ENCODE results near the gene GNG12.

Gene GNG12

DNA sequence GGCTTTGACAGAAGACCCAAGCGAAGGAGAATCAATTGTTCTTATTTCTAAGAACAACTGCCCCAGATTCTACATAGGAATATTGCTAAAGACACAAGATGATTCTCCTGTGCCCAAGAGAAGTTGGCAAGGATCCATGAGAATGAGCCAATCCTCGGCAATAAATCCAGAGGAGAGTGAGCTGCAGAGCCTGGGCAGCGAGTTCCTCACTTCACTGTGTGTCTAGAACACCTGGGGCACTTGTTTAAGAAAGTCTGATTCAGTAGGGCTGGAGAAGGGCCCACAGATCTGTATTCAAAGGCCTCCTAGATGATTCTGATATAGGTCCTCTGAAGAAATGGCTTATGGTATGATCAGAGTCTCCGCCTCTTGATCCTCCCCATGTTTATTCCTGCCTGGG is 116.5 kb downstream of the GNG12 start:
- ATAC-seq = peak; percentile 28; the same call in 2 of the 3 replicates
- no peak for TF ChIP-seq SNAI2 (CRISPR knock-in tag; IDR thresholded peaks at IDR 0.05)
- TF ChIP-seq, protein P1, sequence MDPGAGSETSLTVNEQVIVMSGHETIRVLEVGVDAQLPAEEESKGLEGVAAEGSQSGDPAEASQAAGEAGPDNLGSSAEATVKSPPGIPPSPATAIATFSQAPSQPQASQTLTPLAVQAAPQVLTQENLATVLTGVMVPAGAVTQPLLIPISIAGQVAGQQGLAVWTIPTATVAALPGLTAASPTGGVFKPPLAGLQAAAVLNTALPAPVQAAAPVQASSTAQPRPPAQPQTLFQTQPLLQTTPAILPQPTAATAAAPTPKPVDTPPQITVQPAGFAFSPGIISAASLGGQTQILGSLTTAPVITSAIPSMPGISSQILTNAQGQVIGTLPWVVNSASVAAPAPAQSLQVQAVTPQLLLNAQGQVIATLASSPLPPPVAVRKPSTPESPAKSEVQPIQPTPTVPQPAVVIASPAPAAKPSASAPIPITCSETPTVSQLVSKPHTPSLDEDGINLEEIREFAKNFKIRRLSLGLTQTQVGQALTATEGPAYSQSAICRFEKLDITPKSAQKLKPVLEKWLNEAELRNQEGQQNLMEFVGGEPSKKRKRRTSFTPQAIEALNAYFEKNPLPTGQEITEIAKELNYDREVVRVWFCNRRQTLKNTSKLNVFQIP (CRISPR knock-in tag; IDR thresholded peaks at IDR 0.05; ENCODE audit: borderline replicate concordance, low read depth) = no peak
- TF ChIP-seq ZFP3 (CRISPR knock-in tag; IDR thresholded peaks at IDR 0.05) = no peak
- no peak for TF ChIP-seq ESRRG (CRISPR knock-in tag; IDR thresholded peaks at IDR 0.05)
- no peak for TF ChIP-seq ZNF8 (CRISPR knock-in tag; IDR thresholded peaks at IDR 0.05)
- TF ChIP-seq ZNF70 (CRISPR knock-in tag; IDR thresholded peaks at IDR 0.05) = no peak
- TF ChIP-seq BACH2 (CRISPR knock-in tag; IDR thresholded peaks at IDR 0.05; ENCODE audit: borderline replicate concordance) = no peak
- TF ChIP-seq, protein P2, sequence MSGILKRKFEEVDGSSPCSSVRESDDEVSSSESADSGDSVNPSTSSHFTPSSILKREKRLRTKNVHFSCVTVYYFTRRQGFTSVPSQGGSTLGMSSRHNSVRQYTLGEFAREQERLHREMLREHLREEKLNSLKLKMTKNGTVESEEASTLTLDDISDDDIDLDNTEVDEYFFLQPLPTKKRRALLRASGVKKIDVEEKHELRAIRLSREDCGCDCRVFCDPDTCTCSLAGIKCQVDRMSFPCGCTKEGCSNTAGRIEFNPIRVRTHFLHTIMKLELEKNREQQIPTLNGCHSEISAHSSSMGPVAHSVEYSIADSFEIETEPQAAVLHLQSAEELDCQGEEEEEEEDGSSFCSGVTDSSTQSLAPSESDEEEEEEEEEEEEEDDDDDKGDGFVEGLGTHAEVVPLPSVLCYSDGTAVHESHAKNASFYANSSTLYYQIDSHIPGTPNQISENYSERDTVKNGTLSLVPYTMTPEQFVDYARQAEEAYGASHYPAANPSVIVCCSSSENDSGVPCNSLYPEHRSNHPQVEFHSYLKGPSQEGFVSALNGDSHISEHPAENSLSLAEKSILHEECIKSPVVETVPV (CRISPR knock-in tag; IDR thresholded peaks at IDR 0.05) = no peak
- TF ChIP-seq, protein P3, sequence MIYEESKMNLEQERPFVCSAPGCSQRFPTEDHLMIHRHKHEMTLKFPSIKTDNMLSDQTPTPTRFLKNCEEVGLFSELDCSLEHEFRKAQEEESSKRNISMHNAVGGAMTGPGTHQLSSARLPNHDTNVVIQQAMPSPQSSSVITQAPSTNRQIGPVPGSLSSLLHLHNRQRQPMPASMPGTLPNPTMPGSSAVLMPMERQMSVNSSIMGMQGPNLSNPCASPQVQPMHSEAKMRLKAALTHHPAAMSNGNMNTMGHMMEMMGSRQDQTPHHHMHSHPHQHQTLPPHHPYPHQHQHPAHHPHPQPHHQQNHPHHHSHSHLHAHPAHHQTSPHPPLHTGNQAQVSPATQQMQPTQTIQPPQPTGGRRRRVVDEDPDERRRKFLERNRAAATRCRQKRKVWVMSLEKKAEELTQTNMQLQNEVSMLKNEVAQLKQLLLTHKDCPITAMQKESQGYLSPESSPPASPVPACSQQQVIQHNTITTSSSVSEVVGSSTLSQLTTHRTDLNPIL (CRISPR knock-in tag; IDR thresholded peaks at IDR 0.05; ENCODE audit: low read depth) = no peak
- TF ChIP-seq GLIS3 (CRISPR knock-in tag; IDR thresholded peaks at IDR 0.05) = no peak
- no peak for TF ChIP-seq RARB (CRISPR knock-in tag; IDR thresholded peaks at IDR 0.05)

DNA sequence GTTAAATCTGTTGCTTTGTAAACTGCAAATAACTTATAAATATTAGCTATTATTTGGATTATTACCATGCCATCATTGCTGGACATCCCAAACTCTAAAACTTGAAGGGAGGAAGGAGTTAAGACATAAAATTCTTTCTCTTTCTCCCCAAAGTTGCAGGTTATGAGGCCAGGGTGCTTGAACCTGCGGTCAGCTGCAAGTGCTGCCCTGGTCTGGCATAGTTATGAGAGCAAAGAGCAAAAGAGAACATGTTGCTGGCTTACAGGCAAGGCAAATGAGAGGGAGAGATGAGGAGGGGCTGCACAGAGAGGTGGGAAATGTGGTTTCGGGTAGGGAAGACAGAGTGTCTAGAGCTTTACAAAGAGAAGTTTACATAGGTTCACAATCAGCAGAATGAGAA is 117.4 kb downstream of the GNG12 start:
- TF ChIP-seq ZNF8 (CRISPR knock-in tag; IDR thresholded peaks at IDR 0.05) (no peak), PPARA (CRISPR knock-in tag; IDR thresholded peaks at IDR 0.05; ENCODE audit: borderline replicate concordance) (no peak), ZFP30 (CRISPR knock-in tag; IDR thresholded peaks at IDR 0.05) (no peak), ESRRG (CRISPR knock-in tag; IDR thresholded peaks at IDR 0.05) (no peak), ZC3H10 (CRISPR knock-in tag; IDR thresholded peaks at IDR 0.05) (no peak), GLIS3 (CRISPR knock-in tag; IDR thresholded peaks at IDR 0.05) (no peak)
- ATAC-seq = no peak

DNA sequence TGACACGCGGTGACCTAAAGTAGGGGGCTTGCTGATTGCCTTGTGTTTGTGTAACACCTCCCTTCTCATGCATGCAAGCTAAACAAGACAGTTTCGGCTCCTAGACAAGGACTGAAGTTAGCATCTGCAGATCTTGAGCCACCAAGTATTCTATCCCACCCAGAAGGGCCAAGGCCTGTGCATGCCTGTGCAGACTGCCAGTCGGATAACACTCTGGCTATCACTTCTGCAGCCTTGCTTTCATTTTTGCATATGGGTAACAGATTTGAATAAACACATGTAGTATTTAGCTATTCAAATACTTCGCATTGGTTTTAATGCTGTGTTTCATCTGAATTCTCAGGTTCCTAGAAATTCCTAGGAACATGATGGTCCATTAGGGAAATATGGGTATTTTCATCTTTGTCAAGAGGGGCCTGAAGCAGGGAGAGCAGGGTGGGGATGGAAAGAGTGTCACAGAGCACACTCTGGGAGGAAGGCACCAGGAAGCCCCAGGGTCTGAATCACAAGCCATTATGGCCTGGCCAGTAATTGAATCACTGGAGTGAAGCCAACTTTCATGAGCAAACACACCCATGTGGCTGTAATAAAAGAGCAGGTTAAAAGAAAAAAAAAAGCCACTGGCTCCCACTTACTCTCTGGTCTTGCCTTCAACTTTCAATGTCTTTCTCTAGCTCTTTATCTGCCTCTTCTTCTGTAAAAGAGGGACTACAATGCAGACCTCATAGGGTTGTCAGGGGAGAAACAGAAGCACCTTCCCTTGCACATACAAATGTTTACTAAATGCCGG is 120.0 kb downstream of the GNG12 start:
- TF ChIP-seq RARB (CRISPR knock-in tag; IDR thresholded peaks at IDR 0.05) (no peak), ZFP30 (CRISPR knock-in tag; IDR thresholded peaks at IDR 0.05) (no peak), CSDC2 (CRISPR knock-in tag; IDR thresholded peaks at IDR 0.05) (no peak), ISL1 (CRISPR knock-in tag; IDR thresholded peaks at IDR 0.05) (peak; percentile 95), GLIS3 (CRISPR knock-in tag; IDR thresholded peaks at IDR 0.05) (no peak), SNAI2 (CRISPR knock-in tag; IDR thresholded peaks at IDR 0.05) (no peak), ZFP3 (CRISPR knock-in tag; IDR thresholded peaks at IDR 0.05) (no peak), ZNF70 (CRISPR knock-in tag; IDR thresholded peaks at IDR 0.05) (no peak), TOX (CRISPR knock-in tag; IDR thresholded peaks at IDR 0.05; ENCODE audit: borderline replicate concordance) (no peak), PPARA (CRISPR knock-in tag; IDR thresholded peaks at IDR 0.05; ENCODE audit: borderline replicate concordance) (no peak), TCF4 (CRISPR knock-in tag; IDR thresholded peaks at IDR 0.05; ENCODE audit: borderline replicate concordance) (peak; percentile 11; the same call in 1 of the 2 replicates), ZNF8 (CRISPR knock-in tag; IDR thresholded peaks at IDR 0.05) (no peak), ARNTL (CRISPR knock-in tag; IDR thresholded peaks at IDR 0.05; ENCODE audit: borderline replicate concordance, low read depth) (no peak), ZC3H10 (CRISPR knock-in tag; IDR thresholded peaks at IDR 0.05) (no peak)
- TF ChIP-seq, protein P2 (CRISPR knock-in tag; IDR thresholded peaks at IDR 0.05) = no peak
- TF ChIP-seq, protein P4, sequence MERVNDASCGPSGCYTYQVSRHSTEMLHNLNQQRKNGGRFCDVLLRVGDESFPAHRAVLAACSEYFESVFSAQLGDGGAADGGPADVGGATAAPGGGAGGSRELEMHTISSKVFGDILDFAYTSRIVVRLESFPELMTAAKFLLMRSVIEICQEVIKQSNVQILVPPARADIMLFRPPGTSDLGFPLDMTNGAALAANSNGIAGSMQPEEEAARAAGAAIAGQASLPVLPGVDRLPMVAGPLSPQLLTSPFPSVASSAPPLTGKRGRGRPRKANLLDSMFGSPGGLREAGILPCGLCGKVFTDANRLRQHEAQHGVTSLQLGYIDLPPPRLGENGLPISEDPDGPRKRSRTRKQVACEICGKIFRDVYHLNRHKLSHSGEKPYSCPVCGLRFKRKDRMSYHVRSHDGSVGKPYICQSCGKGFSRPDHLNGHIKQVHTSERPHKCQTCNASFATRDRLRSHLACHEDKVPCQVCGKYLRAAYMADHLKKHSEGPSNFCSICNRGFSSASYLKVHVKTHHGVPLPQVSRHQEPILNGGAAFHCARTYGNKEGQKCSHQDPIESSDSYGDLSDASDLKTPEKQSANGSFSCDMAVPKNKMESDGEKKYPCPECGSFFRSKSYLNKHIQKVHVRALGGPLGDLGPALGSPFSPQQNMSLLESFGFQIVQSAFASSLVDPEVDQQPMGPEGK (CRISPR knock-in tag; IDR thresholded peaks at IDR 0.05; ENCODE audit: borderline replicate concordance) = no peak
- TF ChIP-seq, protein P3 (CRISPR knock-in tag; IDR thresholded peaks at IDR 0.05; ENCODE audit: low read depth) = no peak
- TF ChIP-seq, protein P5, sequence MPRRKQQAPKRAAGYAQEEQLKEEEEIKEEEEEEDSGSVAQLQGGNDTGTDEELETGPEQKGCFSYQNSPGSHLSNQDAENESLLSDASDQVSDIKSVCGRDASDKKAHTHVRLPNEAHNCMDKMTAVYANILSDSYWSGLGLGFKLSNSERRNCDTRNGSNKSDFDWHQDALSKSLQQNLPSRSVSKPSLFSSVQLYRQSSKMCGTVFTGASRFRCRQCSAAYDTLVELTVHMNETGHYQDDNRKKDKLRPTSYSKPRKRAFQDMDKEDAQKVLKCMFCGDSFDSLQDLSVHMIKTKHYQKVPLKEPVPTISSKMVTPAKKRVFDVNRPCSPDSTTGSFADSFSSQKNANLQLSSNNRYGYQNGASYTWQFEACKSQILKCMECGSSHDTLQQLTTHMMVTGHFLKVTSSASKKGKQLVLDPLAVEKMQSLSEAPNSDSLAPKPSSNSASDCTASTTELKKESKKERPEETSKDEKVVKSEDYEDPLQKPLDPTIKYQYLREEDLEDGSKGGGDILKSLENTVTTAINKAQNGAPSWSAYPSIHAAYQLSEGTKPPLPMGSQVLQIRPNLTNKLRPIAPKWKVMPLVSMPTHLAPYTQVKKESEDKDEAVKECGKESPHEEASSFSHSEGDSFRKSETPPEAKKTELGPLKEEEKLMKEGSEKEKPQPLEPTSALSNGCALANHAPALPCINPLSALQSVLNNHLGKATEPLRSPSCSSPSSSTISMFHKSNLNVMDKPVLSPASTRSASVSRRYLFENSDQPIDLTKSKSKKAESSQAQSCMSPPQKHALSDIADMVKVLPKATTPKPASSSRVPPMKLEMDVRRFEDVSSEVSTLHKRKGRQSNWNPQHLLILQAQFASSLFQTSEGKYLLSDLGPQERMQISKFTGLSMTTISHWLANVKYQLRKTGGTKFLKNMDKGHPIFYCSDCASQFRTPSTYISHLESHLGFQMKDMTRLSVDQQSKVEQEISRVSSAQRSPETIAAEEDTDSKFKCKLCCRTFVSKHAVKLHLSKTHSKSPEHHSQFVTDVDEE (CRISPR knock-in tag; IDR thresholded peaks at IDR 0.05) = 0 out of 2 replicates have a peak, but pooled peaks have one; percentile 33

More for the DNA sequence above, 120.0 kb downstream of the GNG12 start:
- ATAC-seq = peak; percentile 80
